Nephron (organoid): ENCODE results near the gene GLP1R.

Experiments
- H3K27ac Mint-ChIP-seq, 3 experiments: 2 replicates each; pipeline ENCODE4 v1.8.0; 2020; ENCODE audit warnings: mixed read lengths in 3 of 3, mild to moderate bottlenecking in 2 of 3, moderate library complexity in 1 of 3
- H3K27me3 Mint-ChIP-seq: 2 replicates; pipeline ENCODE4 v1.8.0; 2021; ENCODE audit warnings: low read depth, mild to moderate bottlenecking, moderate library complexity, mixed read lengths
- H3K36me3 Mint-ChIP-seq: 2 replicates; pipeline ENCODE4 v1.8.0; 2020; ENCODE audit warnings: low read depth, mixed read lengths
- H3K4me1 Mint-ChIP-seq: 2 replicates; pipeline ENCODE4 v1.8.0; 2020; ENCODE audit warnings: mixed read lengths
- H3K4me3 Mint-ChIP-seq, 3 experiments: 2 replicates each; pipeline ENCODE4 v1.8.0; 2020; ENCODE audit warnings: mild to moderate bottlenecking in 3 of 3, mixed read lengths in 3 of 3, moderate library complexity in 2 of 3
- H3K9me3 Mint-ChIP-seq: 2 replicates; pipeline ENCODE4 v1.8.0; 2020; ENCODE audit warnings: mixed read lengths
- TF ChIP-seq, protein P1 (sequence below), 3 experiments: fragments of 200-600 bp; sonication (generic); IDR thresholded peaks; one replicate each; pipeline ENCODE4 v1.5.0; 2021; ENCODE audit warnings: antibody characterized with exemption in 3 of 3; ENCODE audit not compliant: unreplicated experiment in 3 of 3

The GLP1R gene

DNA sequence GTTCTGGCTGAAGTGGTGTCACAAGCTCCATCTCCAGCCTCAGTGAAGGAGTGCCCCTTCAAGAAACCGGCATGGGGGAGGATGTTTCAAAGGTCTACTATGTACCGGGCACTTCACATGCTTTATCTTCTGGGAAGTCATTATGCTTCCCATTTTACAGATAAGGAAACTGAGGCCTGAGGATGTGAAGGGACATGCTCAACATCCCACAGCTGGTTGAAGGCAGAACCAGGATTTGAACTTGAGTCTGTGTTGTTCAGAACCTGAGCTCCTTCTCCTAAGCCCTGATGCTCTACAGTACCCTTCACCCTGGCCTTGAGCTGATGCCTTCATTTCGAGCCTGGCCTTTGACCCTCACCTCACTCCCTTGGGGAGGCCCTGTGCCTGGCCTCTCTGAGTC is 13.0 kb downstream of the GLP1R start:
- no peak overlapping the region for H3K4me3 Mint-ChIP-seq
- H3K4me1 Mint-ChIP-seq: no peaks in the 10 kb centered on the region
- no peaks in the 10 kb centered on the region for H3K9me3 Mint-ChIP-seq
- H3K27me3 Mint-ChIP-seq: peaks cover 63% of the 10 kb centered on the region
- TF ChIP-seq, protein P1, sequence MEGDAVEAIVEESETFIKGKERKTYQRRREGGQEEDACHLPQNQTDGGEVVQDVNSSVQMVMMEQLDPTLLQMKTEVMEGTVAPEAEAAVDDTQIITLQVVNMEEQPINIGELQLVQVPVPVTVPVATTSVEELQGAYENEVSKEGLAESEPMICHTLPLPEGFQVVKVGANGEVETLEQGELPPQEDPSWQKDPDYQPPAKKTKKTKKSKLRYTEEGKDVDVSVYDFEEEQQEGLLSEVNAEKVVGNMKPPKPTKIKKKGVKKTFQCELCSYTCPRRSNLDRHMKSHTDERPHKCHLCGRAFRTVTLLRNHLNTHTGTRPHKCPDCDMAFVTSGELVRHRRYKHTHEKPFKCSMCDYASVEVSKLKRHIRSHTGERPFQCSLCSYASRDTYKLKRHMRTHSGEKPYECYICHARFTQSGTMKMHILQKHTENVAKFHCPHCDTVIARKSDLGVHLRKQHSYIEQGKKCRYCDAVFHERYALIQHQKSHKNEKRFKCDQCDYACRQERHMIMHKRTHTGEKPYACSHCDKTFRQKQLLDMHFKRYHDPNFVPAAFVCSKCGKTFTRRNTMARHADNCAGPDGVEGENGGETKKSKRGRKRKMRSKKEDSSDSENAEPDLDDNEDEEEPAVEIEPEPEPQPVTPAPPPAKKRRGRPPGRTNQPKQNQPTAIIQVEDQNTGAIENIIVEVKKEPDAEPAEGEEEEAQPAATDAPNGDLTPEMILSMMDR (IDR thresholded peaks at IDR 0.05; ENCODE audit: unreplicated experiment in 3 of 3): no peak
- no peaks in the 10 kb centered on the region for H3K36me3 Mint-ChIP-seq
- H3K27ac Mint-ChIP-seq: no peak overlapping the region

DNA sequence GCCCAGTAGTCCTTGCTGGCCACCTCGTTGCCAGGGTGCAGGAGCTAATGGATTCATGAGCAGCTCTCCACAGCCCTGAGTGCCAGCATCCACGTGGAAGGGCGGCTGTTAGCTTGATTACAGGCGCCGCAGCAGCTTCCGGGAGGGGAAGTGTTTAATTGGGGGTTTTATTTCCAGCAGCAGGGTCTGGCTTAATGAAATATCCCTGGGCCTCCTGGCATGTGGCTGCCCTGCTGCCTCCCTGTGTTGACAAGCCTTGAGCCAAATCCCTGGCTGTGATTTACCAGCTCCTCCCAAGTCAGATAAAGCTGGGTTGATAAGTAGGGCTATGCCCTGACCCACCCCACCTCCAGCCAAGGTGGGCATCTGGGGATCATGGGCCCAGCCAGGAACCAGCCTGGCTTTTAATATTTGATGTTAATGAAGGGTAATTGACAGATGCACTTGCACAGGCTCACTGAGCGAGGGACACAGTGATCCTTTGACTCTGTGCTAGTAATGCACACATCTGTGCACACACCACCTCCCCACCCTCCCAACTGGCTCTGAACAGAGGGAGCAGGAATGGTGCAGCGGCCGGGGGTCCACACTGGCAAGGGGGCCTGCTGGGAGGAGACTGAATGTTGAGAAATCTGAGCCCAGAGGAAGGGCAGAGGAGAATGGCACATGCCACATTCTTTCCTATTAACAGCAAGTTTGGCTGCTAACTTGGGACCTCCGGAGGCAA is 13.6 kb downstream of the GLP1R start:
- Mint-ChIP-seq H3K4me3 (no peak overlapping the region), H3K36me3 (no peaks in the 10 kb centered on the region), H3K27me3 (peaks cover 62% of the 10 kb centered on the region), H3K9me3 (no peaks in the 10 kb centered on the region), H3K27ac (no peak overlapping the region), H3K4me1 (no peaks in the 10 kb centered on the region)
- TF ChIP-seq, protein P1 (IDR thresholded peaks at IDR 0.05; ENCODE audit: unreplicated experiment in 3 of 3): no peak

GRCh38 chr6:39063526-39063925 is 14.9 kb downstream of the GLP1R start:
- no peak overlapping the region for H3K4me3 Mint-ChIP-seq
- H3K36me3 Mint-ChIP-seq: no peaks in the 10 kb centered on the region
- H3K9me3 Mint-ChIP-seq: no peaks in the 10 kb centered on the region
- no peaks in the 10 kb centered on the region for H3K4me1 Mint-ChIP-seq
- H3K27ac Mint-ChIP-seq: no peak overlapping the region
- TF ChIP-seq, protein P1 (IDR thresholded peaks at IDR 0.05; ENCODE audit: unreplicated experiment in 3 of 3): no peak
- peaks cover 54% of the 10 kb centered on the region for H3K27me3 Mint-ChIP-seq

- no peak overlapping the region for H3K27ac Mint-ChIP-seq
- peaks cover 4% of the 10 kb centered on the region for H3K9me3 Mint-ChIP-seq
- H3K4me3 Mint-ChIP-seq: no peak overlapping the region
- H3K4me1 Mint-ChIP-seq: no peaks in the 10 kb centered on the region
- no peaks in the 10 kb centered on the region for H3K36me3 Mint-ChIP-seq
- peaks cover 43% of the 10 kb centered on the region for H3K27me3 Mint-ChIP-seq
- TF ChIP-seq, protein P1 (IDR thresholded peaks at IDR 0.05; ENCODE audit: unreplicated experiment in 3 of 3): no peak
Measured at GRCh38 chr6:39065561-39065960, 17.0 kb downstream of the GLP1R start.

GRCh38 chr6:39068391-39068790 is 19.8 kb downstream of the GLP1R start:
- Mint-ChIP-seq H3K36me3 (no peaks in the 10 kb centered on the region), H3K4me3 (no peak overlapping the region), H3K9me3 (peaks cover 4% of the 10 kb centered on the region)

More at GRCh38 chr6:39068391-39068790, 19.8 kb downstream of the GLP1R start:
- TF ChIP-seq, protein P1 (IDR thresholded peaks at IDR 0.05; ENCODE audit: unreplicated experiment in 3 of 3): no peak
- H3K4me1 Mint-ChIP-seq: no peaks in the 10 kb centered on the region
- H3K27ac Mint-ChIP-seq: no peak overlapping the region
- H3K27me3 Mint-ChIP-seq: peaks cover 32% of the 10 kb centered on the region
